Fibroblast of skin of right quadriceps (primary cell): ENCODE data around the gene SLC6A1.
A peak's percentile ranks its signal among the peaks of the same experiment; 100 is the strongest.

Experiments used
- DNase-seq: peaks from one replicate; pipeline ENCODE4 v3.0.0-alpha.2; 2013

The SLC6A1 gene

DNA sequence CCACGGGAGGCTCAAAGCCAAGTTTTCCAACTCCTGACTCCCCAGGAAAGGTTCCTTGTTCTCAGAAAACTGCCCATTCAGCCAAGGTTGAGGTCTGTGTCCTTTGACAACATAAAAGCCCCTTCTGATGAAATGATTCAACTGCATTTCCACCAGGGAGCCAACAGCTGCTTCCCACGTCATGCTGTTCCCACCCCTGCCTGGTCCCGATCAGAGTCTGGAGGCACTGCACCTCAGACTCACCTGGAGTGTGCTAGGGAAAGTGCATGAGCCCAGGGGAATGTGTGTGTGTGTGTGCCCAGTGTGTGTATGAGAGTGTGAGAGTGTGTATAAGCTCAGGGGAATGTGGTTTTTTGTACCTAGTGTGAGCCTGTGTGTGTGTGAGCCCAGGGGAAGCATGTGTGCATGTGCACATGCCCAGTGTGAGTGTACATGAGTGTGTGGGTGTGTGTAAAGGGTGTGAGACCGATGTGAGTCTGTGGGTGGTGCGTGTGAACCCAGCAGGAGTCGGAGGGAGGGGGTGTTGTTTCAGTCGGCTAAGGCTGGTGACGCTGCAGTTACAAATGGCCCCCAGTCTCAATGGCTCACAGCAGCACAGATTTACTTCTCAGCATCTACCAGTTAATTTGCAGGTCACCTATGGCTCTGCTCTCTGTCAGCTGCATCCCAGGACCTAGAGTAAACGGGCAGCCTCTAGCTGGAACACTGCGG lies 20.3 kb upstream of the SLC6A1 start:
- no peak for DNase-seq

DNA sequence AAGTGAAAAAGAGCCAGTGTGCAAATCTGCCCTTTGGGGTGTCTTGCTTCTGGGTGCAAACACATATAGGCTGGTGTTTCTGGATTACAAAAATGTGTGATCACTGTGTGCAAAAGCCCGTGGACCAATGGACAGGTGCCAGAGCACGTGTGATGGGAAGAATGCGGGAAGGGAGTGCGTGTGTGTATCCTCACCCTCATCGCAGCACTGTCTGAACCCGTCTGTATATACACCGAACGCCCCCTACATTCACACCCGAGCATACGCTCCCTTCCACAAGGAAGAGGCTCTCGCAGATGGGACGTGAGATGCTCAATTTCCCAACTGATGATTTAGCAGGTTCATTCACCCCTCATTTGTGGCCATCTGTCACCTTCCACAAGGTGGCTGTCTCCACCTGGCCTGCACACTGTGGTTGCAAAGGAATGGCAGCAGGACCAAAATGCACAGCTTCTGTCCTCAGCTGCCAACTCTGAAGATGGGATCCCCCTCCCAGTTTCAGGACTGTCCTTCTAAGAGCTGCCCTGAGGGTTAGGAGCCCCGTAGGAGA lies 19.4 kb upstream of the SLC6A1 start:
- no peak for DNase-seq

DNA sequence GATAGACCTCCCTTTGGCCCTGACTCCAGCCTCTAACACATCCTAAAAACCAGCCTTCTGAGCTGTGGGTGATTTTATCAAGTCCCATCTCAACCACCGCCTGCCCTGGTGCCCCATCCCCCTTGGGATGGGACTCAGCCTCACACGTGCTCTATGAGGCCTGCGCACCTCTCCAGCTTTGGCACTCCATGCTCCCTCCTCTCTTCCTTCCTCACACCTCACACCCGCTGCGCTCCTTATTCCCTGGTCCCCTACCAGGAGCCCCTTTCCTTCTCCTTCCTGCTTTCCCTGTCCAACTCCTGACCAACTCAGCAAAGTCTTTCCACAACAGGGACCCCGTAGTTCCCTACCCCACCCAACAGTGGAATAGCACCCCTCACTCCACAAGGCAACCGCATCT lies 18.4 kb upstream of the SLC6A1 start:
- DNase-seq, result no peak

DNA sequence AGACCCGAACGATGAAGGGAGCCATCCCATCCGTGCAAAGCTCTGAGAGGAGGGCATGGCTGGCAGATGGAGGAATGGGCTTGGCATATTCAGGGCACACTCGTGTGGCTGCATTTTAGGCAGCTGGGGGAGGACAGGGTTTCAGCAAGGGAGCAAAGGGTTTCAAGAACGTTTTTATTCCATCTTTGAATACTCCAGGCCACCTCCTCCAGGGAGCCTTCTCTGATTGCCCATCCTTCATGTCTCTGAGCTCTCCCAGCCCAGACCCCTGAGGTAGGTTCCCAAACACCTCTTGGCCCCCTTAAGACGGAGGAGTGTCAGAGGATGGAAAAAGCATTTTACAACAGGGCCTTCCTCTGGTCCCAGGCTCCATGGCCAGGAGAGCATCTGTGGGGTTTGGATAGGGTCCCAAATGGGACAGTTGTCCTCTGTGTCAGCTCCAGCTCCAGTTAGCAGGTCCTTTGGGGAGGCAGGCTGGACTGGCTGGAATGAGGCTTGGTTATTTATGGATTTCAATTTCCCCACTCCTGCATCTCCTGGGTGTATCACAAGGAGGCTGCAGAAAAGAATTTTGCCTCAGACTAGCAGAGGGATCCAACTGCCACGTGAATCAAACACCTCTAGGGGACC lies 17.7 kb upstream of the SLC6A1 start:
- DNase-seq, result no peak

DNA sequence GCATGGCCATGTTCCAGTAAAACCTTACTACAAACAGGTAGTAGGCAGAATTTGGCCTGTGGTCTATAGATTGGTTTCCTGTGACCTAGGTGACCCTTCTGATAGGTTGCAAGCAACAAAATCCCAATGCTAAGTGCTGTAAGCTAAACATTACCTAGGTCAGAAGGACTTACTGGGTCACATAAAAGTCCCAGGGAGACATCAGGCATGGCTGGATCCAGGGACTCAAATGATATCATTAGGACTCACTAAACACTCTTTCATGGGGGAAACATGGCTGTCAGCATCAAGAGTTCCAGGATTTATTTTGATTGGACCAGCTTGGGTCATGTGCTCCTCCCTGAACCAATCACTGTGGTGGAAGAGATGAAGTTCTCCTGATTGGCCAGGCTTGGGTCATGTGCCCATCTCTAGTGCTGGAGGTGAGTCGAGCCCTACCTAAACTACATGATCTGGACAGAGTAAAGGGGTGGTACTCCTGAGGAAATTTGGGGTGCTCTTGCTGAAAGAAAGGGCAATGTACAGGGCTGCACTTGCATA lies 16.8 kb upstream of the SLC6A1 start:
- no peak for DNase-seq

DNA sequence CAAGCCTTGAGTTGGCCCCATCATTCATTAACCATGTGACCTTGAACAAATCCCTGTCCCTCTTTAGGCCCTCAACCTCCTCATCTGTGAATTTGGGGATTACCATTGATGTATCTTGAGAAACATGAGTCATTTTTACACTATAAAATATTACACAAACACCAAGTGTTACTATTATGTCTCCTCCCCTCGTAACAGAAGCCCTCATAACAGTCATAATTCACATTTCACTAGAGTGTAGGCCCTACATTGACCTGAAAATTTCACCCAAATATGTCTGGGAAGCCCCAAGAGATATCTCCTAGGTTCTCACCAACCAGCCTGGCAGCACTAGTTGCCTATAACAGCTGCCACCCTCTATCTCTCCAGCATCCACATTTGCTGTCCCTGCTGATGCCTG lies 15.8 kb upstream of the SLC6A1 start:
- no peak for DNase-seq

DNA sequence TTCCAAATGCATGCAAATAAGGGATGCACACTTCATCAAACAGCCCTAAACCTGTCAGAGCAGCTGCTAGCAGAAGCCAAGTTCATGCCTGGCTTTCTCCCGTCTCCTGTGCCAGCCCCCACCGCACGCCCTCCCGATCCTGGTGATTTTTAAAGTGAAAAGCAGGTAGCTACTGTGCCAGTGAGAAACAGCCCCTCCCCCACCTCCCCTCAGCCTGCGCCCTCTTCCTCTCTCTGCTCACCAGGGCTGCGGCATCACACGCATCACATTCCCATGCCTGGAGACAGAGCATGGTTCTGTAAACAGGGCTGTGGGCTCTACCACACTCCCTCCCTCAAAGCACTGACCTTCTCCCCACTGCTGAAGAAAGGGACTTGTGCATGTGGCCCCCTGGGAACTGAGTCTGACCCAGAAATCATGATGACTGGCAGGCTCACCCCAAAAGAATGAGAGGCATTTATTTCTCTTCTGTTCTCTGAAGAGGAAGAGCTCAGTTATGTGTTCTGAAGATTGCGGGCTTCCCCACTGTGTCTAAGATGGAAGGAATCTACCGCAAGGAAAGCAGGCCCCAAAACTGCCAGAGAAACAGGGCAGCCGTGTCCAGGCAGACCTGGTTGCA lies 14.5 kb upstream of the SLC6A1 start:
- DNase-seq, result peak; percentile 82

DNA sequence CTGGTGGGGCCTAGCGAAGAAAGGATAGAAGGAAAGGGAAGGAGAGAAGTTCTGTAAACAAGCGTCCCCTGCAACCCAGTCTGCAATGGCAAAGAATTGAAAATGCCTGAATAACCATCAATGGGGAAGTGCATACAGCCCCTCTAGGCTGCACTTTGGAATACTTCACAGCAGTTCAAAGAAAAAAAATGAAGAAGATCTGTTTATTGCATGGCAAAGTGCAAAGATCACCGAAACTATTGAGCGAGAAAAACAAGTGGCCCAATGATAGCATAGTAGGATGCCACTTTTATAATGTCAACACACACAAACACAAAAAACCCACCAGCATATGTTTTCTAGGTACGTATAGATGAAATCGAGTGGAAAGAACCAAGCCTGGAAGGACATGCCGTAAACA lies 13.6 kb upstream of the SLC6A1 start:
- no peak for DNase-seq

DNA sequence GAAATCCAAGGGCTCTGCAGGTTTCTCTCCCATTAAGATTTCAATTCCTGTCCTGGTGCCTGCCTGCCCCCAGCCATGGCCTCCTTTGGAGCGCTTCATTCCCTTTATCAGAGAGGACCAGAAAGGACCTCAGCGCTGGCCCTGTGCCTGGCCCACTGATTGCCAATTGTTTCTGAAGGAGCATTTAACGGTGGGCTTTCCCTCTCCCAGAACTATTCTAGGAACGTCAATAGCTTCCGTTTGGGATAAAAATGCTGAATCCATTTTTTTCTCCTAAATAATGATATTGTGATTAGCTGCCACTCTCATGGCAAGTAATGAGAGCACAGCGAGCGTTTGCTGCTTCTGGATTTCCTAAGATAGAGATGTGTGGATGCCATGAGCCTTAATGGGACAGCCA lies 12.2 kb upstream of the SLC6A1 start:
- DNase-seq, result no peak

DNA sequence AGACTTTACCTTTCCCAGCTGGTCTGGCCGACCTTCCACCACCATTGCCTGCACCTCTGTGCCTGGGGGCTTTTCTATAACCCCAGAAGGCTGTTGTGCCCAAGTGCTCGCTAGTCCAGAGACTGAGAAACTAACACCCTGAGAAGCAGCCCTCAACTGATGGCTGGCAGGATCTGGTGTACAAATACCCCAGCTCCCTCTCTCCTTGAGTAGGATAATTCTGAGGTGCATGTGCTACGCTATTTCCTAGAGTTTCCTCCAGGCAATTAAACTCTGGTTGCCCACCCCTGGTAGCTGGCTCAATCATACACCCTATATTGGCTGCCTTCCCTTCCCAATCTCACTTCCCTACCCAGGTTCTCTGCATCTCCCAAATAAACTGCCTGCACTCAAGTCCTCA lies 11.5 kb upstream of the SLC6A1 start:
- no peak for DNase-seq

DNA sequence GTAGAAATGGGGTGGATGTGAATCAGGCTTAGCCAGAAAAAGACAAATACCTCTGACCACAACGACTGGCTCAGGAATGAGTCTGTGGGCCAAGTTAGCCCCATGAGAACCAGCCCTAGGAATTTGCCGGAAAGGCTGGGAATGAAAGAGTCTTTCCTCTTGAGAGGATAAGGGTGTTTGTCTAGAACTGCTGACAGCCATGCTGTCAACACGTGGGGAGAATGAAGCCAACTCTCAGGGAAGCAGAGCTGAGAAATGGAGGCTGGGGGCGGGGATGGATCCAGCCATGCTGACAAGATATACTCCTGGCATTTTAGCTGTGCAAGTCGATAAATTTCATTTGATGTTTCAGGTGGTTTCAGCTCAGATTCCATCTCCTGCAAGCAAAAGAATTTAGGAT lies 10.6 kb upstream of the SLC6A1 start:
- peak; percentile 77 for DNase-seq

DNA sequence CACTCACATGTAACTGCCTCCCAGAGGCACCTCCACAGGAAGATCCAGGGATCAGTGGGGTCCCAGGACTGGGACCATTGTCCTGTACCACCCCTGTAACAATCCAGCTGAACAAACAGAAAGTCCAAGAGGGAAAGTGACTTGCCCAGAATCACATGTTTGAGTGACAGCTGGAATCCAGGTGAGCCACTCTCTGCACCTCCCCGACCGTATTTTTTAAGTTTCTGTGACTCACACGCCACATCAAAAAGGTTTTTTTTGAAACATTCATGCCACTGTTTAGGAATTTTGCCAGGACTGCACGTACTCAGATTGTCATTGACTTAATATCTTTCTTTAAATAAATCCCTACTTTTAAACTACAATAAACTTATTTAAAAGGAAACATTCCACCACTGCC lies 9.8 kb upstream of the SLC6A1 start:
- DNase-seq, result no peak

DNA sequence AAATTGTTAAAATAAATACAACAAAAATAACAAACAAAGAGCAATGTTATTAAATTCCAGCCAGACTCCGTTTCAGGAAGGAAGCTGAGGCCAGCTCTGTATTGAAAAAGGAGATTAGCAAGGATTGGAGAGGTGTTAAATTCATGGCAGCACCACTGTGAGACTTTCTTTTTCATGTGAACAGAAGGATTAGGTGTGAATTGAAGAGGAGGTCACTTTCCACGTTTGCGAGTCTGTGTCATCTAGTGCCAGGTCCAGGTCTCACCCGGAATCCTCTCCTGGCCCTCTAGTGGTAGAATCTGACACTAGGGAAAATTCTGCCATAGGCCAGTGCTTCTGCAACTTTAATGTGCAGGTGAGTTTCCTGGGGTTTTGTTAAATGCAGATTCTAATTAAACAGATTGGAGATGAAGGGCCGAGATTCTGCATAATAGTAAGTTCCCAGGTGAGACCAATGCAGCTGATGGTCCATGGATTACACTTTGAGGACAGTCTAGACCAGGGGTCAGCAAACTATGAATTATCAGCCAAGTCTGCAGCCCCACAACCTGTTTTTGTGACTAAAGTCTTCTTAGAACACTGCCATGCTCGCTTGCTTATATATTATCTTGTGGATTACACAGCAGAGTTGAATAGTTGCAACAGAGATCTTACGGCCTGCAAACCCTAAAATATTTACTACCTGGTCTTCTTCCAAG lies 9.2 kb upstream of the SLC6A1 start:
- DNase-seq, result peak; percentile 11

DNA sequence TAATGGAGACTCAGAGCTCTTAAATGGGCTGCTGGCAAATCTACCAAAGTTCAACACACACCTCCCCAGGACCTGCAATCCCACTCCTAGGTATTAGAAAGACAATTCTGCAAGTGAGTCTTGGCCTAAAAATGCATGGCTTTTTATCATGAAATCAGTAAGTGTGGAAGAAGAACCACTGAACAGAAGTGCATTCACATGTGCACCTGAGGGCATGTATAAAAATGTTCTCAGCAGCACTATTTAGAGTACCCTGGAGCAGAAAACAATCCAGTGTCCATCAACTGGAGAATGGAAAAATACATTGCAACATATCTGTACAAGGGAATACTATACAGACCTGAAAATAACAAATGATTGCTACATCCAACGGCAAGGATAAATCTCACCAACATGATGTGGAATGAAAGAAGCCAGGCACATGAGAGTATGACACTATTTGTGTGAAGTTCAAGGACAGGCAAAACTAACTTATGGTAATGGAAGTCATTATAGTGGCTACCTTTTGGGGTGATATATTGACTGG lies 8.1 kb upstream of the SLC6A1 start:
- no peak for DNase-seq

DNA sequence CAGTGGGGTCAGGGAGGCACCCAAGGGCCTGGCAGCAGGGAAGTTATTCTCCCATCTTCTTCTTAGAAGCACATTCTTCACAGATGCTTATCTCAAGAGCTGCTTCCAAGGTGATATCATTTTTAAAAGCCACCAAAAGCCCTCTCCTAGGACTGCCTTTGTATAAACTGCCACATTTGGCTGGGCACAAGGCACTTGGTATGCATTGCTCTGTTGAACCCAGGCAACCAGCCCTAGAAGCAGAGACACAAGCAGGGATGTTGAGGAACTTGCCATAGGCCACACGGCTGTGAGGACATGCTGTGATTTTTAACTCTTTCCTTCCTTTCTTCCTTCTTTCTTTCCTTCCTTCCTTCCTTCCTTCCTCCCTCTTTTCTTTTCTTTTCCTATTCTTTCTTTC lies 7.4 kb upstream of the SLC6A1 start:
- DNase-seq, result no peak

DNA sequence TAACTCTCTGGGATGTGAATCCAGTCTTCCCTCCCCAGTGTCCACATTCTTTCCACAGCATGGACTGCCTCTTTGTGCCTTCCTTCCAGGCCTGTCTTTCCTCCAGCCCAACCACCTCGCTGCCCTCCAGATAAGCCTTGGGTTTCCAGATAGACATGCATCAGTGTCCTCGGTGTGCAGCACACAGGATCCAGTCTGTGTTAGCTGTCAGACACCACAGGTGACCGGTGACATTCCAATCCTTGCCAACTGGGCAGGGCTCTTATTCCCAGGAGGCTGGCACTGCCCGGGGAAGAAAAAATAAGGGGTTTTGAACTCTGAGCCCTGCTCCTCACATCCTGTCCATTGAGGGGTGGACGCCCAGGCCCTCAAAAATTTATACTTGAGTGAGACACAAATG lies 6.0 kb upstream of the SLC6A1 start:
- DNase-seq, result no peak

DNA sequence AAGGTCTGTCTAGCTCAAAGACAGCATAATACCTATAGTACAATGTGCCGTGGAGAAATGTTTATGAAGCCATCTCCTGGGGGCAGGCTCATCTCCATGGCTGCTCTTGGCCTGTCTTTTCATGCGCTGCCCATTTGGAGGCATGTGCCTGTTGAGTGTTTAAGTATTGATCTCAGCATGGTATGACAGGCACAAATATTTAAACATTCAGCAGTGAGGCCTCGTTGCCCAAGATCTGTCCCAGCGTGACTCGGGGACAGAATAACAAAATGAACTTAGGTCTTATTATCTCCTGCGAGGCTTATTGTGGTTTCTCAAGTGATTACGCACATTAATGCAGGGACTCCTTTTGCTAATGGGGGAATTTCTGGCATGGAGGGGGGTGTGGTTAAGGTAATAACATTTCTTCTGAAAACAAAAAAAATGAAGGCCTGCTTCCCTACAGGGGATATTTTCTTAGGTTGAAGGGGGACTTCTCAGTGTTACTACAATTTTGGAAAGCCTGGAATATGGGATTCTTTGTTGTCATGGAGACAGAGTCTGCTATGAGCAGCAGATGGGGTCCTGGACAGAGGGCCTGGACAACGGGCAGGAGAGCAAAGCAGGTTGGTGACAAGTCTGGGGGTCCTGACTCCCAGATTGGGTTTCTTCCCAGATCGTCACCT lies 4.4 kb upstream of the SLC6A1 start:
- DNase-seq, result no peak

DNA sequence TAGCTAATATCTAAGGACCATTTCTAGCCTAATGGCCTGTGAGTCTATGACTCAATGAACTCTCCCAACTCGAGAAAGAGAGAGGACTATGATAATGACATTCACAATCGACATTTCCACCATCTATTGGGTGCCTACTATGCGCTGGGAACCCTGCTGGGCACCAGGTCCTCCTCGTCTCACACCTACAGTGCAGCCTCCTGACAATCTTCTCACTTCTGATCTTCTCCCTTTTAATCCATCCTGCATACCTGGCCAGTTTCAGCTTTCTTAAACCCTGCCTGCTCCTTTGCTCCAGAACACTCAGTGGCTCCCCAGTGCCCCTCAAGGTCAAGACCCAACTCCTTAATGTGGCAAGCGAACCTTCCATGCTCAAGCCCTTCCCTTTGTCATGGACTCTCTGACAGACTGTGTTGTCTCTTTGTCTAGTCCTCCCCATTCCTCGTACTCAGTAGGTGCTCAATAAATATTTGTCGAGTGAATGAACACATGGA lies 3.5 kb upstream of the SLC6A1 start:
- no peak for DNase-seq

DNA sequence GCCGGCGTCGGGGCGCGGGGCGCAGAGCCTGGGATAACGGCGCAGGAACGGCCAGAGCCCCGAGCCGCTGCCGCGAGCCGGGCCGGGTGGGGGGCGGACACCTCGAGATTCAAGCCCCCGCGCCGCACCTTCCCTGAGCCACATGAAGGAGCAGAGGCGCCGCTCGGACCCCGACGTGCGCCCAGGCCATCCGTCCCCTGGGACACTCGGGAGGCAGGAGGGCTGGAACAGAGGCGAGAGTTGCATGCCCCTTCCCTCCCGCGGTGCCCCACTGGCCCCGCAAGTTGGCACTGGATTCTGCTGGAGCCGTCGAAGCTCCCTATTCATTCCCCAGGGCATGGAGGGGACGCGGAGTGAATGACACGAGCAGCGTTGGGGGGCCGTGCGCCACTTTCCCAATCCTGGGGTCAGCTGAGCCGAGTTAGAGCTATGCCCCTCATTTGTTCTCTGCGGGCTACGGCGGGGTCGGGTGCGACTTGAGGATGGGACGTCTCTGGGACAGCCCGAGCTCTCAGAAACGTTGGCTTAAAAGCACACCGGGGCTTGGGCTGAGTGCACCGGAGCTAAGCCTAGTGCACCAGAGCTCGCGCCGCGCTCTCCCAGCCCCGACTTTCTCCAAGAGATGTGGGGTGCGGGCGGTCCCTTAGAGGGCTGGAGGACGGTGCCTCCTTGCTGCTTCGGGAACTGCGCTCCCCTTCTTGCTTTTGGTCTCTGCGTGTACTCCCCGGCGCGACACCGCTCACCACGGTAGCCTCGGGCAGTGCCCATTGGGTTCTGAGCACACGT lies 588 bp downstream of the SLC6A1 start:
- no peak for DNase-seq

DNA sequence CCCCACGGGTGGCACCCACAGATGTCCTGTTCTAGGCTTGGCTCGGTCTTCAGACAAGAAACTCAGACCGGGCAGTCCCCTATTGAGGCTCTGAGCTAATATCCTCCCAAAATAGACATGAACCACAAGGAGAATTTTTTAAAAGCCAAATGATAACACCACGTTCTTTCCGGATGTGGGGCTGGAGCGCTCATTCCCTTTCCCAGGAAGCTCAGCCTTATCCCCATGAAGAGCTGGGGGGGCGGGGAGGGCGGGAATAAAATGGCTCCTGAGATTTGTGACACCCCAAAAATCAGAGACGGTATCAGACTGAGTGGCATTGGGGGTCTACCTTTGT lies 1.1 kb downstream of the SLC6A1 start:
- DNase-seq, result no peak

DNA sequence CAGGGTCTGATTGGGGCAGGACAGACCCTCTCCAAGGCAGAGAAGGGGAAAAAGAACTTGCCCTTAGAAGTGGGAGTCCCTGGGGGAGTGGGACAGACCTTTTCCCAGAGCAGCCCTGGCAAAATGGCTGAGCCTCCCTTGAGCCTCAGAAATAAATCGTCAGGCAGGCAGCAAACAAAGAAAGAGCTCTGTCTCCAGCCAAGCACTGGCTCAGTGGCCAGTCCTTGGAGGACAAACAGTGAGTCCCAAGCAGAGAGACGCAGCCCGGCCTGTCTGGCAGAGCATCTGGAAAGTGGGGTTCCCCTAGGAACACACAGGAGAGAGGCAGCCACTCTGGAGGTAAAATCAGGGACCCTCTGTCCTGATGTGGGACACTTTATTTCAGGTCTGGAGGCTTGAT lies 1.8 kb downstream of the SLC6A1 start:
- DNase-seq, result no peak

DNA sequence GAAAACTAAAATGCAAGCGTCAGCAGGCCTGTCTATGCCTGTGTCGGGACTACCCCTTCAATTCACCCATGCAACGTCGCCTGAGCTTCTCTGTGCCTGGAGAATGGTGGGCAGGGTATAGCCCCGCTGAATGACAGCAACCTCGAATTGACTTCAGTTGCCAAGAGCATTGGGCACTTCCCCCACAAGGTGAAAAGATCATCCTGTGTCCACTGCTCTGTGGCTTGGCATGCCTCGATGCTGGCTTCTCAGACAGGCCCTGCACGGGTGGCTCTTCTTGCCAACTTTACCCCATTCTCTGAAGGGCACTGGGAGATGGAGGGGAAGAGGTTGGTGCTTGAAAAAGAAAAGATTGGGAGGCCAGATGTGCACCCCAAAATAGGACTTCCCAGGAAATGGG lies 3.3 kb downstream of the SLC6A1 start:
- no peak for DNase-seq
